ENCODE data around the gene RAB44.

The RAB44 gene

DNA sequence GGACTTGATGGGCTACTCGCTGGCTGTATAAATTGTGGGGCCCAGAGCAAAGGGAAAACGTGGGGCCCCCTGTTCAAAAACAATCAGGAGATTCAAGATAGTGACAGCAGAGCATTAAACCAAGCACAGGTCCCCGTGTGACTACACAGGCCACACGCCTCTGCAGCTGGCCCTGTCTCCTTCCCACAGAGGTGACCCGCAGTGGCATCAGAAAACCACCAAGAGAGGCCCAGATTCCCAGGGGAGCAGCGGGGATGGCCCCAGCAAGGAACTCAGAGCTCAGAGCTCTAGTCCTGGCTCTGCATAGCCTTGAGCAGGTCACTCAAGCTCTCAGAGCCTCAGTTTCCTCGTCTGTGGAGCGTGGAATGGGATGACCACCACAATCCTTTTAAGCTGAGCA is 84.0 kb downstream of the RAB44 start:
- DNase-seq, result no peak
